ENCODE data around the gene RALA.
A peak's percentile ranks its signal among the peaks of the same experiment; 100 is the strongest.
"Not testable (repeated sequence)": the region's sequence is repeated elsewhere in the genome, so short reads cannot be mapped to it uniquely, and the experiment has no call there.

RALA gene

GRCh38 chr7:39745320-39745719 lies 121.9 kb downstream of the RALA start:
- TF ChIP-seq POLR2A (IDR thresholded peaks at IDR 0.05; ENCODE audit: extremely low read depth, insufficient read length) (no peak), CTCF (IDR thresholded peaks at IDR 0.05; ENCODE audit: low read depth, low read length) (no peak), MYC (IDR thresholded peaks at IDR 0.05; ENCODE audit: low read depth, low read length) (no peak), MAX (IDR thresholded peaks at IDR 0.05; ENCODE audit: low read depth, low read length) (no peak)
- DNase-seq (ENCODE audit: low read depth) = no peak
- no peak overlapping the region for H3K4me3 ChIP-seq (ENCODE audit: low read depth, low read length)

DNA sequence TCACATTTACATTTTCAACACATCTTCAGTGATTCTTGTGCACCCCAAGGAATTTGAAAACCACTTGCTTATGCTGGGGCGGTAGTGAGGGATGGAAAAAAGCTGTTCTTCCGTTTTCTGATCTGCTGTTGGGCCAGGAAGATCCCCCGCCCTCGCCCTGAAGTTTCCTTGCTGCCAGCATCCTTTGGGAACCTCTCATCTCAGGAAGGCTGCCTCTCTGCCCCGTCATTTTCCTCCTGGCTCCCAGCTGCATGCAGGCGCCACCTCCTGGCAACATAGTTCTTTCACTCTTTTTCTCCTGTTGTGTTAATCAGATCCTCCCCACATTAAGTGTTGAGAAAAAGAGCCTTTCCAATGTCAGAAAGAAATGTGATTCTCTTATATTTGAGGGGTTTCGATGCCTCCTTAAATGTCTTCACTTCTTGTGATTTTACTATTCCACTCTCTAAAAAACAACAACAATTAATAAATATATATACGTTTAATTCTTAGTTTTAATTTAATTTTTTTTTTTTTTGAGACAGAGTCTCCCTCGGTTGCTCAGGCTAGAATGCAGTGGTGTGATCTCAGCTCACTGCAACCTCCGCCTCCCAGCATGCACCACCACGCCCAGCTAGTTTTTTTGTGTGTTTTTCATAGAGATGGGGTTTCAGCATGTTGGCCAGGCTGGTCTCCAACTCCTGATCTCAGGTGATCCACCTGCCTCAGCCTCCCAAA lies 122.9 kb downstream of the RALA start:
- TF ChIP-seq CTCF (IDR thresholded peaks at IDR 0.05; ENCODE audit: low read depth, low read length) = peak; percentile 91
- TF ChIP-seq MYC (IDR thresholded peaks at IDR 0.05; ENCODE audit: low read depth, low read length) = peak; percentile 50; the same call in 1 of the 2 replicates
- no peak for TF ChIP-seq POLR2A (IDR thresholded peaks at IDR 0.05; ENCODE audit: extremely low read depth, insufficient read length)
- TF ChIP-seq MAX (IDR thresholded peaks at IDR 0.05; ENCODE audit: low read depth, low read length) = peak; percentile 57
- peak; percentile 76 for DNase-seq (ENCODE audit: low read depth)
- no peak overlapping the region for H3K4me3 ChIP-seq (ENCODE audit: low read depth, low read length)

DNA sequence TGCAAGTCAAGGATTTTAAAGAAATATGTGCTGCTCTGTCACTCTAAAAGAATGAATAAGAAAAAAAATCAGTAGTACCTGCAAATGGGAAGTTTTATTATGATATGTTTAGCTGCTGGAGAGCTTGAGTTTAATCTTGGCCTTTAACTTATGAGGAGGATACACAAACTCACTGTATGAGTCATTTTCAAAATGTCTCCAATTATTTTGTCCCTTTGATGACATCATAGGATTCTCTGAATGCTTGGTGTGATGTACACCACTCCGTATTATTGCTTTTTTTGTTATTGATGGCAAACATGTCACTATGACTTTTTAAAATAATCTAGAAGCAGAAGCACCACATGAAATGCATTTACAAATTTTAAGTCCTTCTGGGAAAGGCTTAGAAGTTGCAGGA lies 125.8 kb downstream of the RALA start:
- DNase-seq (ENCODE audit: low read depth) = no peak

GRCh38 chr7:39749717-39750116 lies 126.3 kb downstream of the RALA start:
- H3K4me3 ChIP-seq (ENCODE audit: low read depth, low read length) = no peak overlapping the region
- TF ChIP-seq POLR2A (IDR thresholded peaks at IDR 0.05; ENCODE audit: extremely low read depth, insufficient read length) = no peak
- no peak for TF ChIP-seq MYC (IDR thresholded peaks at IDR 0.05; ENCODE audit: low read depth, low read length)
- TF ChIP-seq CTCF (IDR thresholded peaks at IDR 0.05; ENCODE audit: low read depth, low read length) = no peak
- TF ChIP-seq MAX (IDR thresholded peaks at IDR 0.05; ENCODE audit: low read depth, low read length) = no peak
- DNase-seq (ENCODE audit: low read depth) = no peak

More for the DNA sequence above, 125.8 kb downstream of the RALA start:
- TF ChIP-seq MAX (IDR thresholded peaks at IDR 0.05; ENCODE audit: low read depth, low read length) (no peak), MYC (IDR thresholded peaks at IDR 0.05; ENCODE audit: low read depth, low read length) (no peak), POLR2A (IDR thresholded peaks at IDR 0.05; ENCODE audit: extremely low read depth, insufficient read length) (no peak), CTCF (IDR thresholded peaks at IDR 0.05; ENCODE audit: low read depth, low read length) (no peak)
- no peak overlapping the region for H3K4me3 ChIP-seq (ENCODE audit: low read depth, low read length)

- no peak overlapping the region for H3K4me3 ChIP-seq (ENCODE audit: low read depth, low read length)
- TF ChIP-seq MAX (IDR thresholded peaks at IDR 0.05; ENCODE audit: low read depth, low read length) (no peak), POLR2A (IDR thresholded peaks at IDR 0.05; ENCODE audit: extremely low read depth, insufficient read length) (no peak), MYC (IDR thresholded peaks at IDR 0.05; ENCODE audit: low read depth, low read length) (no peak), CTCF (IDR thresholded peaks at IDR 0.05; ENCODE audit: low read depth, low read length) (no peak)
- DNase-seq (ENCODE audit: low read depth) = no peak
Observed at GRCh38 chr7:39750253-39751077, 127.1 kb downstream of the RALA start.

DNA sequence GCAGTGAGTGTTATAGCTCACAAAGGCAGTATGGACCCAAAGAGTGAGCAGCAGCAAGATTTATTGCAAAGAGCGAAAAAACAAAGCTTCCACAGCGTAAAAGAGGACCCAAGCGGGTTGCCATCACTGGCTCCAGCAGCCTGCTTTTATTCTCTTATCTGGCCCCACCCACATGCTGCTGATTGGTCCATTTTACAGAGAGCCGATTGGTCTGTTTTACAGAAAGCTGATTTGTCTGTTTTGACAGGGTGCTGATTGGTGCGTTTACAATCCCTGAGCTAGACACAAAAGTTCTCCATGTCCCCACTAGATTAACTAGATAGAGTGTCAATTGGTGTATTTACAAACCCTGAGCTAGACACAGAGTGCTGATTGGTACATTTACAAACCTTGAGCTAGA lies 129.9 kb downstream of the RALA start:
- H3K4me3 ChIP-seq (ENCODE audit: low read depth, low read length); DNase-seq (ENCODE audit: low read depth): not testable (repeated sequence)

Data from NB4 (cell line).